Stimulated activated naive B cell treated with anti-CD40 and anti-IgM and Interleukin-4, amounts not matched to agents 10 μg/mL and 1 μg/mL and 100 μg/mL, for 72 hours (primary cell): ENCODE data around the gene ADTRP.

Source experiments
- ATAC-seq, 2 donors: fragments of 150-1000 bp; cut with Tn5 transposase; replicated peaks; 2 replicates each; pipeline ENCODE4 v1.10.0; 2021; ENCODE audit warnings: moderate library complexity in 1 of 2
- DNase-seq: peaks from one replicate; pipeline ENCODE4 v3.0.0; 2021
- H3K27ac Mint-ChIP-seq: one replicate; pipeline ENCODE4 v1.8.0; 2022; ENCODE audit warnings: mild to moderate bottlenecking, mixed read lengths
- H3K27me3 Mint-ChIP-seq, 2 donors: one replicate each; pipeline ENCODE4 v1.8.0; 2022; ENCODE audit warnings: mixed read lengths in 2 of 2
- H3K36me3 Mint-ChIP-seq, 2 donors: one replicate each; pipeline ENCODE4 v1.8.0; 2022; ENCODE audit warnings: mixed read lengths in 2 of 2, mild to moderate bottlenecking in 1 of 2
- H3K4me1 Mint-ChIP-seq, 2 donors: one replicate each; pipeline ENCODE4 v1.8.0; 2022; ENCODE audit warnings: mixed read lengths in 2 of 2, mild to moderate bottlenecking in 1 of 2
- H3K4me3 Mint-ChIP-seq, 2 donors: one replicate each; pipeline ENCODE4 v1.8.0; 2022; ENCODE audit warnings: mild to moderate bottlenecking in 2 of 2, mixed read lengths in 2 of 2, moderate library complexity in 1 of 2
- H3K9me3 Mint-ChIP-seq, 2 donors: one replicate each; pipeline ENCODE4 v1.8.0; 2022; ENCODE audit warnings: mixed read lengths in 2 of 2, mild to moderate bottlenecking in 1 of 2

ADTRP gene

DNA sequence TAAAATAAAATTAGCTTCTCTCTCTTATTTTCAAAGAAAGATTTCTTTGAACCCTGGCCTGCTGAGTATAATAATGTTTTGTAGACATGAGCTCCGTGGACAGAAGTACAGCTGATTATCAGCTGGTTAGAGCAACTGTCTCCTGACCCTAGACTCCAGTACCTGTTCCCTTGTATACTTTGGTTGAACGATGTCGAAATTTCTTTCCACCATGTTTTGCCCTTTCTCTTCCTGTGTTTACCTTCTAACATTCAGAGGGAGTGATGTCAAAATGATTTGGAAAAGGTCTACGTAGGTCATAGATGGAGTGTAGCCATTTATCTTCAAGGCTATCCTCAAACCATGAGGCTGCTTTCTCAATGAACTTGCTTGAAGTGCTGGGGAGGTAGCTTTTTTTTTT, 16.8 kb upstream of the ADTRP start:
- peaks cover 6 to 7% of the 10 kb centered on the region in 2 donors for H3K36me3 Mint-ChIP-seq
- H3K9me3 Mint-ChIP-seq, result peaks cover 7% of the 10 kb centered on the region in 2 donors
- no peak overlapping the region for H3K4me3 Mint-ChIP-seq
- no peak for ATAC-seq
- H3K4me1 Mint-ChIP-seq, result peaks cover 5 to 8% of the 10 kb centered on the region in 2 donors
- H3K27ac Mint-ChIP-seq, result no peak overlapping the region
- no peaks in the 10 kb centered on the region for H3K27me3 Mint-ChIP-seq
- no peak for DNase-seq

DNA sequence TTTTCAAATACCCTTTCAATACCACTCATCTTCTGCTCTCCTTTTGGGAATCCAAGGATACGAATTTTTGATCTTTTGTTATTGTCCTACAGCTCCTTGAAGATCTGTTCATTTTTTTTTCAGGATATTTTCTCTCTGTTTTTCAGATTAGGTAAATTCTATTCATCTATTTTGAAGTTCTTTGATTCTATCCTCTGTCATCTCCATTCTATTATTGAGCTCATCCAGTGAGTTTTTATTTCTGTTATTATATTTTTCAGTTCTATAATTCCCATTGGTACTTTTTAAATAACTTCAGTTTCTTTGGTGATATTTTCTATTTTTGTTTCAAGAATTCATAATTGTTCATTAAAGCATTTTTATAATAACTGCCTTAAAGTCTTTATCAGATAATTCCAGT, 14.7 kb upstream of the ADTRP start:
- H3K4me3 Mint-ChIP-seq, result no peak overlapping the region
- no peak overlapping the region for H3K27ac Mint-ChIP-seq
- ATAC-seq, result no peak
- no peaks in the 10 kb centered on the region for H3K27me3 Mint-ChIP-seq
- peaks cover 7% of the 10 kb centered on the region in 2 donors for H3K9me3 Mint-ChIP-seq
- DNase-seq, result no peak
- H3K36me3 Mint-ChIP-seq, result peaks cover 6 to 7% of the 10 kb centered on the region in 2 donors
- H3K4me1 Mint-ChIP-seq, result peaks cover 5 to 8% of the 10 kb centered on the region in 2 donors

- ATAC-seq (no peak), DNase-seq (no peak)
- H3K9me3 Mint-ChIP-seq, result peaks cover 7% of the 10 kb centered on the region in 2 donors
- peaks cover under 1 to 2% of the 10 kb centered on the region in 2 donors for H3K4me1 Mint-ChIP-seq
- H3K36me3 Mint-ChIP-seq, result peaks cover 6 to 7% of the 10 kb centered on the region in 2 donors
- no peak overlapping the region for H3K27ac Mint-ChIP-seq
- no peak overlapping the region for H3K4me3 Mint-ChIP-seq
- H3K27me3 Mint-ChIP-seq, result no peaks in the 10 kb centered on the region
Observed at GRCh38 chr6:11791354-11792107, 12.9 kb upstream of the ADTRP start.

DNA sequence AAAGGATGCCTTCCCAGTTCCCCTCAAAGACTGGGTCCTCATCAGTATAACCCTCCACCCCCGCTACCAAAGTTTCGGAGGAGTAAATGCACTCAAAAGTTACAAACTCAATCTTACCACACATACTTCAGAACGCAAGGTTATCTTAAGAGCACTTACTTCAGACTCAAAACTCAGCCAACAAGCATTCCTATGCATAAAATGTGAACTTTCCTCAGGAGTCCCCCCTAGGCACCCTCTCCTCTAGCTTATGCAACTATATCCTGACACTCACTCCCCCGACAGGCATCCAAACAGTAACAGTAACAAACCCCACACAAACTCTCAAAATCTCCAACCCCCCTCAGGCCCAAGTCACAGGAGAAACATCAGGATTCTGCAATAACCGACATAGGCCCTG, 11.1 kb upstream of the ADTRP start:
- no peaks in the 10 kb centered on the region for H3K27me3 Mint-ChIP-seq
- no peak for DNase-seq
- no peak overlapping the region for H3K27ac Mint-ChIP-seq
- no peak overlapping the region for H3K4me3 Mint-ChIP-seq
- ATAC-seq, result no peak
- H3K36me3 Mint-ChIP-seq, result peaks cover 6 to 7% of the 10 kb centered on the region in 2 donors
- H3K9me3 Mint-ChIP-seq, result peaks cover 7% of the 10 kb centered on the region in 2 donors
- H3K4me1 Mint-ChIP-seq, result peaks cover 3 to 10% of the 10 kb centered on the region in 2 donors

GRCh38 chr6:11788043-11788442, 9.4 kb upstream of the ADTRP start:
- Mint-ChIP-seq H3K27ac (no peak overlapping the region), H3K4me3 (no peak overlapping the region), H3K27me3 (peaks cover 8 to 9% of the 10 kb centered on the region in 2 donors), H3K4me1 (peaks cover 3 to 10% of the 10 kb centered on the region in 2 donors), H3K9me3 (peaks cover 4% of the 10 kb centered on the region in 2 donors), H3K36me3 (peaks cover 6 to 8% of the 10 kb centered on the region in 2 donors)
- DNase-seq, result peak; percentile 69
- peak; percentile 79 to 80 for ATAC-seq

- H3K27me3 Mint-ChIP-seq, result peaks cover 9% of the 10 kb centered on the region in 2 donors
- ATAC-seq (peak; percentile 74 to 84), DNase-seq (peak; percentile 29)
- peaks cover 3 to 10% of the 10 kb centered on the region in 2 donors for H3K4me1 Mint-ChIP-seq
- peak overlapping the region in 1 of 2 donors; percentile 3 for H3K4me3 Mint-ChIP-seq
- H3K9me3 Mint-ChIP-seq, result no peaks in the 10 kb centered on the region
- H3K27ac Mint-ChIP-seq, result peak overlapping the region; percentile 32
- H3K36me3 Mint-ChIP-seq, result peaks cover 2 to 4% of the 10 kb centered on the region in 2 donors
Observed at GRCh38 chr6:11785774-11786579, 7.4 kb upstream of the ADTRP start.

DNA sequence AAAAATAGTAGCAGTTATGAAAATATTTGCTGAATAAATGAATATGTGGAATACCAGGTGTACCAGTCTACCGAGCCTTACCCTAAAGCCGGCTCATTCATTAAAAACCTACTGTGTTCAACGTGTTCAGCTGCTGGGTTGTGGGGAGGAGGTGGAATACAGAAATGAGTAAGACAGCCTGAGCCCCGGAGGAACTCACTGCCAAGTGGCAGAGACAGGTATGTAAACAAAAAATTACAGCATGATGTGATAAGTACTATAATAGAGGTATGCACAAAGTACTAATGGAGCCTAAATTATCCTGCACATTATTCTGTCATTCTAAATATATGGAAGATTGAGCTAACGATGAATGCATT, 6.8 kb upstream of the ADTRP start:
- peaks cover 2 to 4% of the 10 kb centered on the region in 2 donors for H3K36me3 Mint-ChIP-seq
- peaks cover 3 to 10% of the 10 kb centered on the region in 2 donors for H3K4me1 Mint-ChIP-seq
- peak overlapping the region; percentile 10 for H3K27ac Mint-ChIP-seq
- ATAC-seq, result peak; percentile 35 to 51
- H3K27me3 Mint-ChIP-seq, result peaks cover 9% of the 10 kb centered on the region in 2 donors
- DNase-seq, result no peak
- H3K9me3 Mint-ChIP-seq, result no peaks in the 10 kb centered on the region
- peak overlapping the region in 1 of 2 donors; percentile 3 for H3K4me3 Mint-ChIP-seq

DNA sequence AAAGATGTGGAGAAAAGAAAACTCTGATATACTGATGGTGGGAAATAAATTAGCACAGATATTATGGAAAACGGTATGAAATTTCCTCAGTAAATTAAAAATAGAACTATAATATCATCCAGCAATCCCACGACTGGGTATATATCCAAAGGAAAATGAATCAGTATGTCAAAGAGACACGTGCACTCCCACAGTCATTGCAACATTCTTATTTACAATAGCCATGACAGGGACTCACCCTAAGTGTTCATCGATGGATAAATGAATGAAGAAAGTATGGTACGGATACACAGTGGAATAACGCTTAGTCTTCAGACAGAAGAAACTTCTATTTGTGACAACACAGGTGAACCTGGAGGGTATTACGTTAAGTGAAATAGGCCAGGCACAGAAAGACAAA, 5.7 kb upstream of the ADTRP start:
- Mint-ChIP-seq H3K27ac (no peak overlapping the region), H3K4me1 (peaks cover 3 to 10% of the 10 kb centered on the region in 2 donors), H3K27me3 (peaks cover 9% of the 10 kb centered on the region in 2 donors), H3K4me3 (no peak overlapping the region), H3K9me3 (no peaks in the 10 kb centered on the region), H3K36me3 (peaks cover 2 to 4% of the 10 kb centered on the region in 2 donors)
- no peak for DNase-seq
- no peak for ATAC-seq

GRCh38 chr6:11783524-11784064, 5.0 kb upstream of the ADTRP start:
- no peak overlapping the region for H3K27ac Mint-ChIP-seq
- H3K4me1 Mint-ChIP-seq, result peaks cover 3 to 17% of the 10 kb centered on the region in 2 donors
- no peak overlapping the region for H3K4me3 Mint-ChIP-seq
- ATAC-seq (no peak), DNase-seq (no peak)
- peaks cover 9% of the 10 kb centered on the region in 2 donors for H3K27me3 Mint-ChIP-seq
- no peaks in the 10 kb centered on the region for H3K9me3 Mint-ChIP-seq
- peaks cover 2 to 4% of the 10 kb centered on the region in 2 donors for H3K36me3 Mint-ChIP-seq

- peaks cover 3 to 17% of the 10 kb centered on the region in 2 donors for H3K4me1 Mint-ChIP-seq
- peaks cover 9% of the 10 kb centered on the region in 2 donors for H3K27me3 Mint-ChIP-seq
- peaks cover 2 to 4% of the 10 kb centered on the region in 2 donors for H3K36me3 Mint-ChIP-seq
- ATAC-seq, result no peak
- no peak overlapping the region for H3K27ac Mint-ChIP-seq
- DNase-seq, result no peak
- peaks cover 0 to 1% of the 10 kb centered on the region in 2 donors for H3K9me3 Mint-ChIP-seq
- no peak overlapping the region for H3K4me3 Mint-ChIP-seq
Observed at GRCh38 chr6:11782524-11782923, 3.9 kb upstream of the ADTRP start.

- no peak overlapping the region for H3K27ac Mint-ChIP-seq
- ATAC-seq (no peak), DNase-seq (no peak)
- H3K4me3 Mint-ChIP-seq, result no peak overlapping the region
- H3K9me3 Mint-ChIP-seq, result peaks cover 0 to 1% of the 10 kb centered on the region in 2 donors
- peaks cover 2 to 4% of the 10 kb centered on the region in 2 donors for H3K36me3 Mint-ChIP-seq
- peaks cover 5 to 15% of the 10 kb centered on the region in 2 donors for H3K4me1 Mint-ChIP-seq
- H3K27me3 Mint-ChIP-seq, result peaks cover 9% of the 10 kb centered on the region in 2 donors
Observed at GRCh38 chr6:11780097-11780428, 1.5 kb upstream of the ADTRP start.

DNA sequence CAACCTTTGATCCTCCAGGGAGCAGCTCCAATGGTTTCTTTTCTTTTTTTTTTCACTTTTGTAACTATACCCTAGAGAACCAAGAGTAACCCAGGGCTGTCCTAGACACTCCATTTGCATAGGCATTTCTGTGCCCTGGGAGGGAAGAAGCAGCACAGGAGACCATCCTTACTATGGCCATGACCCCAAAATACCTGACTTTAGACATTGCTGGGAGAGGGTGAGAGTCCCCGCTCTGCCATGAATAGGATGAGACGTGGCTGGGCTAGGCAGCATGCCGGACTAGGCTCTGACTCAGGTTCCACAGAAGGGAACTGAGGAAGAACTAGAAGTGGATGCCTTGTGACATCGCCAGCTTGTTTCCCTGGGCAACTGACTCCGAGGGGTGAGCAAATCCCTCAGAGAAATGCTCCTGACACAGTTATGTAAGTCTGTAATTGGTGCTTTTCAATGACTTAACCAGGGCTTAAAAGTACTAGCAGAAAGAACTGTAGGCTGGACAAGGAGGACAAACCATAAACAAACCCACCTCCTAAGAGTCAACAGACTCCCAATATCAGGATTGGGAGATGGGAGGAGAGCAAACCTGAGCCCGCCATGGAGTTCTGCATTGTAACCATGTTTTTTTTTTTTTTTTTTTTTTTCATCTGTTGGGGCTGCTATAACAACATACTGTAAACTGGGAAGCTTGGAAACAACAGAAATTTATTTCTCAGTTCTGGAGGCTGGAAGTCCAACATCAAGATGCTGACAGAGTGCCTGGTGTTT, 910 bp upstream of the ADTRP start:
- H3K9me3 Mint-ChIP-seq, result peaks cover 0 to 1% of the 10 kb centered on the region in 2 donors
- ATAC-seq, result no peak
- H3K4me3 Mint-ChIP-seq, result no peak overlapping the region
- peaks cover 9% of the 10 kb centered on the region in 2 donors for H3K27me3 Mint-ChIP-seq
- peaks cover 2 to 4% of the 10 kb centered on the region in 2 donors for H3K36me3 Mint-ChIP-seq
- DNase-seq, result no peak
- H3K27ac Mint-ChIP-seq, result no peak overlapping the region
- peaks cover 9 to 20% of the 10 kb centered on the region in 2 donors for H3K4me1 Mint-ChIP-seq

DNA sequence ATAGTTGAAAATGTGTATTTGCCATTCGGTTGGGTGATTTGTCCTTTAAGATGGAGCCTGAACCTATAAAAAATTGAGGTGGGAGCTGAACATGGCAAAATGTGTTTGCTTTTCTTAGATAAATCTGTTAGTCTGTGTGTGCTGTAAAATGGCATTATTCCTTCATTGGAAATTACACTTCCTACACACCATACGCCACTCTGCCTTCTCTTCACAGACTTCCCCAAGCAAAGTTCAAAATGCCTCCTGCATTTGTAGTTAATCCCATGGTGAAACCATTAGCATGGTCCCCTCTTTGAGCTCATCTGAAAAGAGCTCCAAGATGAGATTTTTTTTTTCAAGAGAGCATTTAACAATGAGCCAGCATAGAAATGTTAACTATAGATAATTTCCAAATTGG, 567 bp downstream of the ADTRP start:
- H3K27ac Mint-ChIP-seq, result no peak overlapping the region
- no peaks in the 10 kb centered on the region for H3K36me3 Mint-ChIP-seq
- H3K9me3 Mint-ChIP-seq, result peaks cover 0 to 1% of the 10 kb centered on the region in 2 donors
- H3K27me3 Mint-ChIP-seq, result peaks cover 2 to 3% of the 10 kb centered on the region in 2 donors
- peaks cover 9 to 22% of the 10 kb centered on the region in 2 donors for H3K4me1 Mint-ChIP-seq
- H3K4me3 Mint-ChIP-seq, result no peak overlapping the region
- ATAC-seq, result no peak
- no peak for DNase-seq
